PC-9 (cell line): ENCODE results near the gene FEV. TPM values are rescaled to one million over a fixed set of nuclear protein-coding genes. Genes with fewer than 3 reads are reported as not detected.

ENCODE experiments used
- BruUV-seq: library from RNA; stranded (reverse); fragments of 400-500 nt; replicated peaks from 2 replicates; lab custom pipeline; 2021; lab: Mats Ljungman, UMichigan
- CTCF ChIA-PET: fragments of 300-600 bp; sonication (Branson Sonifier 250); formaldehyde crosslinking; loops from one replicate; lab custom pipeline; 2022; ENCODE audit warnings: antibody characterized with exemption; lab: Charles Lee
- POLR2A ChIA-PET: fragments of 300-600 bp; sonication (Branson Sonifier 250); formaldehyde crosslinking; loops from one replicate; lab custom pipeline; 2022; ENCODE audit warnings: antibody characterized with exemption; ENCODE audit not compliant: unreplicated experiment; lab: Charles Lee
- DNase-seq, 2 experiments: peaks; one replicate each; pipeline versions ENCODE4 v3.0.0 to v3.0.0-alpha.2; 2015 to 2022; ENCODE audit warnings: mixed read lengths in 1 of 2
- H2AFZ ChIP-seq: fragments of 200-600 bp; sonication (generic); 2 replicates; pipeline ENCODE4 v1.8.1; 2017; ENCODE audit warnings: antibody characterized with exemption
- H3F3A ChIP-seq: fragments of 200-600 bp; sonication (generic); 2 replicates; pipeline ENCODE4 v1.8.1; 2017; ENCODE audit warnings: antibody characterized with exemption, mild to moderate bottlenecking, low read depth; ENCODE audit not compliant: insufficient read depth
- H3K27ac ChIP-seq: fragments of 200-600 bp; sonication (generic); 2 replicates; pipeline ENCODE4 v1.6.1; 2016; ENCODE audit warnings: mixed run types
- H3K27me3 ChIP-seq: fragments of 200-600 bp; sonication (generic); 2 replicates; pipeline ENCODE4 v1.6.1; 2016; ENCODE audit warnings: low read depth, mixed run types; ENCODE audit not compliant: insufficient read depth
- H3K36me3 ChIP-seq: fragments of 200-600 bp; sonication (generic); 2 replicates; pipeline ENCODE4 v1.6.1; 2016; ENCODE audit warnings: low read depth, mixed run types
- H3K4me1 ChIP-seq: fragments of 200-600 bp; sonication (generic); replicated peaks from 2 replicates; pipeline ENCODE4 v1.6.1; 2016; ENCODE audit warnings: mixed run types; ENCODE audit not compliant: insufficient read depth
- H3K4me2 ChIP-seq: fragments of 200-600 bp; sonication (generic); 2 replicates; pipeline ENCODE4 v1.6.1; 2017; ENCODE audit warnings: mixed run types
- H3K4me3 ChIP-seq: fragments of 200-600 bp; sonication (generic); 2 replicates; pipeline ENCODE4 v1.6.1; 2016; ENCODE audit warnings: mixed run types
- H3K79me2 ChIP-seq: fragments of 200-600 bp; sonication (generic); 2 replicates; pipeline ENCODE4 v1.6.1; 2017; ENCODE audit warnings: low read depth, mixed run types
- H3K9me2 ChIP-seq: fragments of 200-600 bp; sonication (generic); 2 replicates; pipeline ENCODE4 v1.8.1; 2017; ENCODE audit warnings: mild to moderate bottlenecking; ENCODE audit not compliant: insufficient read depth
- H3K9me3 ChIP-seq: fragments of 200-600 bp; sonication (generic); 2 replicates; pipeline ENCODE4 v1.8.1; 2016; ENCODE audit warnings: low read depth; ENCODE audit not compliant: insufficient read depth
- H4K20me1 ChIP-seq: fragments of 200-600 bp; sonication (generic); 2 replicates; pipeline ENCODE4 v1.8.1; 2017; ENCODE audit not compliant: insufficient read depth
- CTCF ChIP-seq: fragments of 200-600 bp; sonication (generic); conservative IDR thresholded peaks from 2 replicates; pipeline ENCODE4 v1.6.1; 2017; ENCODE audit warnings: mixed run types, antibody characterized with exemption, mild to moderate bottlenecking, moderate library complexity
- EZH2 ChIP-seq: fragments of 200-600 bp; sonication (generic); IDR thresholded peaks from 2 replicates; pipeline ENCODE4 v1.8.0; 2017; ENCODE audit warnings: antibody characterized with exemption, low read depth
- intact Hi-C: fragments of 100-400 bp; cut with micrococcal nuclease; formaldehyde crosslinking; loops from one replicate; pipeline ENCODE4 v1.10.0; 2022; ENCODE audit not compliant: unreplicated experiment
- total RNA-seq: library from RNA; stranded (reverse); gene quantifications from 2 replicates; pipeline ENCODE4 v1.2.3, GENCODE V29; 2021

FEV gene
- total RNA-seq, 1 experiment from 2014 or later = not detected

- intact Hi-C loops = loop anchor here (5.0 kb wide), 4 partner anchors 57 to 157 kb away; no protein-coding TSS in a partner anchor
- H2AFZ ChIP-seq = no peak overlapping the region
- H3K4me2 ChIP-seq = no peak overlapping the region
- H3K9me3 ChIP-seq = no peaks in the 10 kb centered on the region
- no peaks in the 10 kb centered on the region for H3K9me2 ChIP-seq
- no peaks in the 10 kb centered on the region for H3K36me3 ChIP-seq
- H3K79me2 ChIP-seq = no peaks in the 10 kb centered on the region
- TF ChIP-seq EZH2 (no peak), CTCF (no peak)
- H3K27ac ChIP-seq = no peak overlapping the region
- H3K4me1 ChIP-seq = 0 out of 2 replicates have a peak, but pooled peaks cover 5% of the 10 kb centered on the region
- no TSS peak for BruUV-seq
- H3K27me3 ChIP-seq = peaks cover 26% of the 10 kb centered on the region
- DNase-seq = no peak
- H4K20me1 ChIP-seq = no peaks in the 10 kb centered on the region
- ChIA-PET CTCF (no interaction called here), POLR2A (no interaction called here)
- H3F3A ChIP-seq = 0 out of 2 replicates have a peak, but pooled peaks cover 3% of the 10 kb centered on the region
- no peak overlapping the region for H3K4me3 ChIP-seq
Observed at GRCh38 chr2:218999881-219000568, 15.0 kb upstream of the FEV start.

DNA sequence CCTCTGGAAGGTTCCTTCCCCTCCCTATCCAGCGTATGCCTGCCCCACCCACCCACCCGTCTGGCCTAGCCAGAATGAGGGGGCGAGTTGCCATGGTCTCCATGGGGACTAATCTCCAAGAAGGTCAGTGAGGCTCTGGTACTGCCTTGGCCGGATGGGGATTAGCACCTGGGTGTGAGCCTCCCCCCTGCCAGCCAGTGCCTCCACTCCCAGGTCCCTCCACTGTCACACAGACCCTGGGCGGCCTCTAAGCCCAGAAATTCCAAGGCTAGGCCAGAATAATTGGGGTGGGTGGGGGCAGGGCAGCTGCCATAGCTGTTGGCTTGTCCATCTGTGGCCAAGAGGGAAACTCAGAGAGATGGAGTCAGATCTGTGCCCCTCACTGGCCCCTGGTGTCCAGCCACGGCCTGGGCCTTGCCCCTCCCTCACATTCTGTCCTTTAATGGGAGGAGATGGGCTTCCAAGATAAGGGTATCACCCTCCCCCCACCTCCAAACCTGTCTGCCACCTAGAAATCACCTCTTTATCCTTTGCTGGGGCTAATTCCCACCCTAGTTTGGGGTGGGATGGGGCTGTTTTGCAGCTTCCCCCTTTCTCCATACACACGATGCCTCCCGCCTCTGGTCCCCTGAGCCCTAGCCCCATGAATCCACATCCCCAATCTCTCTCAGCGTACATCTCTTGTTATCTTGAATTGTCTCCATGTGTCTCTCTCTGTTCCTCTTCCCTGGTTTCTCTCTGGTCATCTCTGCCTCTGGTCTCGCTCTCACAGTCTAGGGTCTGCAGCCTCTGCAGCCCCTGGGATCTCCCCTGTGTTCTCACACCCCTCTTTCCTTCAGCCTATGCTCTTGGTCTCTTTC, 14.3 kb upstream of the FEV start:
- Histone ChIP-seq H3K27ac (no peak overlapping the region), H3K27me3 (peaks cover 28% of the 10 kb centered on the region), H3K4me3 (no peak overlapping the region), H4K20me1 (no peaks in the 10 kb centered on the region), H3F3A (0 out of 2 replicates have a peak, but pooled peaks cover 3% of the 10 kb centered on the region), H2AFZ (no peak overlapping the region), H3K9me2 (no peaks in the 10 kb centered on the region), H3K4me1 (peaks cover 7% of the 10 kb centered on the region; the same call in 1 of the 2 replicates), H3K4me2 (no peak overlapping the region), H3K9me3 (no peaks in the 10 kb centered on the region), H3K36me3 (no peaks in the 10 kb centered on the region), H3K79me2 (no peaks in the 10 kb centered on the region)
- CTCF ChIA-PET = no interaction called here
- POLR2A ChIA-PET = no interaction called here
- DNase-seq = no peak
- BruUV-seq = no TSS peak
- TF ChIP-seq CTCF = no peak
- TF ChIP-seq EZH2 = no peak
- intact Hi-C loops = loop anchor here (5.0 kb wide), 1 partner anchor 58 kb away; no protein-coding TSS in a partner anchor

DNA sequence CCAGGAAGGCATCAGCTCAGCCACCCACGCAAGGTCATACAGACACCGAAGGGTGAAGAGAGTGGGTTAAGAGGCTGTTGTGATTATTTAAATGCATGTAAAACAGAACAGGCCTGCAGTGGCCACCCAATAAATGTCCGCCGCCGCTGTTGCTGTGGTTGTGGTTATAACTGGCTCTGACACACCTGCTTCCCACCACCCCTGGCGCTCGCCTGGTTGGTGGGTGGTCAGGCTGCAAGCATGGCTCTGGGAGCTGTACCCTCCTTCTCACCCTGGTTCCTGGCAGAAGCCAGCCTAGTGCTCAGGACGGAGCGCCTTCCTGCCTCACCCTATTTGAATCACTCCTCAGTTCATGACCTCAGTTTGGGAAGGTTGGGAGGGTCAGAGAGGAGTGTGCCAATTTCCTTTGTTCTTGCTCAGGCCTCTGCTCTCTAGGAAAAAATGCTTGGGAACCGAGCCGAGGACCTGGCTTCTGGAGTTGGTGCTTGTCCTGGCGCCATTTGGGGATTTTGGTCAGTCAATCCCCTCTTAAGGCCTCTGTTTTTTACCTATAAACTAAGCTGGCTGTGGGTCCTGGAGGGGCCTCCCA, 13.5 kb upstream of the FEV start:
- POLR2A ChIA-PET = no interaction called here
- Histone ChIP-seq H3K4me1 (peaks cover 14% of the 10 kb centered on the region; the same call in 1 of the 2 replicates), H3F3A (0 out of 2 replicates have a peak, but pooled peaks cover 3% of the 10 kb centered on the region), H3K4me3 (no peak overlapping the region), H2AFZ (no peak overlapping the region), H3K9me3 (no peaks in the 10 kb centered on the region), H4K20me1 (no peaks in the 10 kb centered on the region), H3K27me3 (peaks cover 28% of the 10 kb centered on the region), H3K4me2 (no peak overlapping the region), H3K79me2 (no peaks in the 10 kb centered on the region), H3K9me2 (no peaks in the 10 kb centered on the region), H3K36me3 (no peaks in the 10 kb centered on the region), H3K27ac (no peak overlapping the region)
- TF ChIP-seq EZH2 (no peak), CTCF (no peak)
- intact Hi-C loops = loop anchor here (5.0 kb wide), 1 partner anchor 59 kb away; no protein-coding TSS in a partner anchor
- no TSS peak for BruUV-seq
- no peak for DNase-seq
- CTCF ChIA-PET = no interaction called here
